GM12892 (cell line): ENCODE measurements around the gene F2RL3.

Experiments used
- POLR2A ChIP-seq: IDR thresholded peaks from 2 replicates; pipeline ENCODE4 v1.6.1; 2011; ENCODE audit warnings: low read depth, low read length, control low read depth
- POLR2AphosphoS5 ChIP-seq: IDR thresholded peaks from 2 replicates; pipeline ENCODE4 v1.6.1; 2011; ENCODE audit warnings: low read depth, low read length, control low read depth
- TAF1 ChIP-seq: IDR thresholded peaks from 2 replicates; pipeline ENCODE4 v1.6.1; 2011; ENCODE audit warnings: low read depth, mild to moderate bottlenecking, control low read depth, low read length, borderline replicate concordance

DNA sequence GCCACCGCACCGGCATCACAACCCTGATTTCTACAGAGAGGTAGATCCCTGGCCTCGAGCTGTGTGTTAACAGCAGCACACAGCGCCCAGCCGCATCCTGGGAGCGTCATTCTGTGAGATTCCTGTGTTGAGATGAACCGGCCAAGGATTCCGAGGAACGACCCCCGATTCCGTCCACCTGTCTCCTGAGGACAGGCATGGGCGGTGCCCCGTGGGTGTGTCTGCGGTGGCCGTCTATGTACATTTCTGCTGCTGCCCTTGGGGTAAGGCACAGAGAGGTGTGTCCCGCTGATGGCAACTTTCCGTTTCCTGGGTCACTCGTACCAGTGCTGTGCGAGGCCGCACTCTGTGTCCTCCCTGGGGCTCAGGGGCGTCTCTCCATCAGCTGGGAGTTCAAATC, 16.1 kb upstream of the F2RL3 start:
- TF ChIP-seq TAF1, result no peak
- TF ChIP-seq POLR2AphosphoS5, result no peak
- TF ChIP-seq POLR2A, result no peak
